K562 (cell line): ENCODE measurements around the gene NUCKS1. TPM values are rescaled to one million over a fixed set of nuclear protein-coding genes. Genes with fewer than 3 reads are reported as not detected.

Experiments
- ATF3 ChIP-seq, 2 experiments: fragments of 450-650 bp in 1 of 2; sonication (generic) in 1 of 2; formaldehyde crosslinking in 1 of 2; IDR thresholded peaks in 1 of 2; conservative IDR thresholded peaks in 1 of 2; 2 replicates each; pipeline versions ENCODE4 v1.6.1 to v1.8.1; 2016 to 2023; ENCODE audit warnings: mild to moderate bottlenecking in 2 of 2, moderate library complexity in 2 of 2, inconsistent platforms in 1 of 2, missing genetic modification reagents in 1 of 2
- BCLAF1 ChIP-seq, 2 experiments: fragments of 450-650 bp in 1 of 2; IDR thresholded peaks; 2 replicates each; pipeline ENCODE4 v1.6.1; 2011 to 2017; ENCODE audit warnings: low read depth in 2 of 2, antibody characterized with exemption in 1 of 2, borderline replicate concordance in 1 of 2, low read length in 1 of 2, mild to moderate bottlenecking in 1 of 2, mixed read lengths in 1 of 2; ENCODE audit not compliant: control insufficient read depth in 1 of 2
- CBX3 ChIP-seq, 2 experiments: IDR thresholded peaks; 1 replicate in 1 of 2; 2 replicates in 1 of 2; pipeline ENCODE4 v1.6.1; 2012; ENCODE audit warnings: inconsistent platforms in 2 of 2, low read length in 2 of 2, borderline replicate concordance in 1 of 2, control low read depth in 1 of 2
- CSDE1 ChIP-seq, 2 experiments: fragments of 450-650 bp; IDR thresholded peaks; 2 replicates each; pipeline ENCODE4 v1.6.1; 2016; ENCODE audit warnings: mild to moderate bottlenecking in 1 of 2
- EGR1 ChIP-seq: fragments of 450-650 bp; conservative IDR thresholded peaks from 2 replicates; pipeline ENCODE4 v1.6.1; 2017; ENCODE audit warnings: mild to moderate bottlenecking
- KLF10 ChIP-seq: fragments of 250-450 bp; sonication (Bioruptor Pico); IDR thresholded peaks from 2 replicates; pipeline ENCODE4 v1.6.1; 2021; ENCODE audit warnings: matching md5 sums
- MLX ChIP-seq, 2 experiments: fragments of 450-650 bp in 1 of 2; sonication (generic) in 1 of 2; formaldehyde crosslinking; conservative IDR thresholded peaks; 2 replicates each; pipeline versions ENCODE4 v1.4.0 to v1.8.1; 2020 to 2022; ENCODE audit warnings: mild to moderate bottlenecking in 1 of 2, missing genetic modification reagents in 1 of 2
- POLR2B ChIP-seq: fragments of 450-650 bp; IDR thresholded peaks from 2 replicates; pipeline ENCODE4 v1.6.1; 2018; ENCODE audit warnings: low read depth; ENCODE audit not compliant: partially characterized antibody
- POU5F1 ChIP-seq: fragments of 150-350 bp; IDR thresholded peaks from 2 replicates; pipeline ENCODE4 v1.6.1; 2014; ENCODE audit warnings: borderline replicate concordance, low read length, low read depth, mild to moderate bottlenecking; ENCODE audit not compliant: partially characterized antibody
- RAD21 ChIP-seq, 2 experiments: fragments of 250-450 bp in 1 of 2; fragments of 450-650 bp in 1 of 2; sonication (Bioruptor Pico) in 1 of 2; formaldehyde crosslinking in 1 of 2; IDR thresholded peaks in 1 of 2; conservative IDR thresholded peaks in 1 of 2; 2 replicates each; pipeline versions ENCODE4 v1.4.0 to v1.8.0; 2020 to 2022; ENCODE audit warnings: mild to moderate bottlenecking in 2 of 2, moderate library complexity in 1 of 2
- SPI1 ChIP-seq: IDR thresholded peaks from 2 replicates; pipeline ENCODE4 v1.6.1; 2011; ENCODE audit warnings: low read depth, low read length, control low read depth, borderline replicate concordance
- STAT5A ChIP-seq: IDR thresholded peaks from 2 replicates; pipeline ENCODE4 v1.6.1; 2012; ENCODE audit warnings: low read length, inconsistent platforms, borderline replicate concordance
- ZC3H4 ChIP-seq: sonication (generic); formaldehyde crosslinking; IDR thresholded peaks from 2 replicates; pipeline ENCODE4 v1.9.0; 2021; ENCODE audit warnings: missing genetic modification reagents, borderline replicate concordance
- ZFP30 ChIP-seq: fragments of 250-450 bp; sonication (Bioruptor Pico); IDR thresholded peaks from 2 replicates; pipeline ENCODE4 v1.8.0; 2022; ENCODE audit warnings: moderate library complexity, mild to moderate bottlenecking, inconsistent platforms, borderline replicate concordance
- ZNF23 ChIP-seq: fragments of 250-450 bp; sonication (Bioruptor Pico); IDR thresholded peaks from 2 replicates; pipeline ENCODE4 v1.4.0; 2020; ENCODE audit warnings: mild to moderate bottlenecking
- ZNF586 ChIP-seq: fragments of 450-650 bp; formaldehyde crosslinking; conservative IDR thresholded peaks from 2 replicates; pipeline ENCODE4 v1.4.0; 2020; ENCODE audit warnings: mild to moderate bottlenecking, moderate library complexity
- polyA plus RNA-seq, 8 experiments: library from polyadenylated mRNA; depleted of rRNA in 4 of 8; stranded (reverse) in 5 of 8; unstranded in 3 of 8; fragments of >200 nt; fragmentation: Nextera tagmentation in 2 of 8; fragmentation: Illumina TruSeq in 1 of 8; extraction: Ambion mirVana in 2 of 8; extraction: Trizol in 1 of 8; gene quantifications; 2 replicates each; pipeline versions ENCODE4 v1.2.1 to v1.2.3, GENCODE V29; 2011 to 2014; ENCODE audit warnings: inconsistent platforms in 1 of 8, missing spikeins in 1 of 8
- total RNA-seq, 7 experiments: library from RNA; depleted of rRNA in 6 of 7; stranded (reverse); fragments of >200 nt in 6 of 7; fragmentation: Illumina TruSeq in 2 of 7; extraction: Trizol in 2 of 7; gene quantifications; 2 replicates each; pipeline versions ENCODE4 v1.2.1 to v1.2.3, GENCODE V29; 2011 to 2021; ENCODE audit warnings: low replicate concordance in 1 of 7

Gene NUCKS1
- total and polyA plus RNA-seq, 9 of the 15 experiments (the other 6 are each of a cell fraction or from before 2014, with no cell fraction given) = 66.7 to 244 (median 149) TPM

- TF ChIP-seq BCLAF1 (IDR thresholded peaks at IDR 0.05; ENCODE audit: borderline replicate concordance in 1 of 2, control insufficient read depth in 1 of 2, low read depth in 2 of 2, low read length in 1 of 2) = no peak
- no peak for TF ChIP-seq KLF10 (CRISPR knock-in tag)
- TF ChIP-seq CSDE1 (IDR thresholded peaks at IDR 0.05) = no peak
- TF ChIP-seq SPI1 = no peak
- no peak for TF ChIP-seq STAT5A
- no peak for TF ChIP-seq ZNF586 (CRISPR knock-in tag)
- no peak for TF ChIP-seq POLR2B
- no peak for TF ChIP-seq CBX3 (IDR thresholded peaks at IDR 0.05; ENCODE audit: borderline replicate concordance in 1 of 2, low read length in 2 of 2)
- no peak for TF ChIP-seq RAD21 (CRISPR knock-in tag; conservative IDR thresholded peaks at IDR 0.05 in 1 of 2, IDR thresholded peaks at IDR 0.05 in 1 of 2)
- no peak for TF ChIP-seq EGR1
- no peak for TF ChIP-seq ATF3 (IDR thresholded peaks at IDR 0.05)
- no peak for TF ChIP-seq ATF3 (CRISPR knock-in tag; conservative IDR thresholded peaks at IDR 0.05)
- no peak for TF ChIP-seq ZC3H4 (CRISPR knock-in tag)
- TF ChIP-seq MLX (CRISPR knock-in tag; conservative IDR thresholded peaks at IDR 0.05) = no peak
- TF ChIP-seq ZFP30 (CRISPR knock-in tag) = no peak
- TF ChIP-seq ZNF23 = no peak
- no peak for TF ChIP-seq POU5F1
Measured at GRCh38 chr1:205783904-205784303, 33.9 kb upstream of the NUCKS1 start (continued).
